CD4-positive, alpha-beta T cell treated with Interleukin-12 subunit alpha and Interleukin-12 subunit beta, for 1 hour (primary cell): ENCODE results near the gene CDC42BPG.
A peak's percentile ranks its signal among the peaks of the same experiment; 100 is the strongest.

ENCODE experiments used
- DNase-seq: peaks from one replicate; pipeline ENCODE4 v3.0.0-alpha.2; 2020

CDC42BPG gene

GRCh38 chr11:64878223-64878493 lies 33.7 kb upstream of the CDC42BPG start:
- DNase-seq: no peak

- no peak for DNase-seq
Observed at GRCh38 chr11:64877390-64878222, 33.2 kb upstream of the CDC42BPG start.

GRCh38 chr11:64876835-64877341 lies 32.4 kb upstream of the CDC42BPG start:
- no peak for DNase-seq

GRCh38 chr11:64876229-64876750 lies 31.8 kb upstream of the CDC42BPG start:
- DNase-seq: no peak

- no peak for DNase-seq
Observed at GRCh38 chr11:64875369-64876228, 31.1 kb upstream of the CDC42BPG start.

GRCh38 chr11:64874308-64875240 lies 30.1 kb upstream of the CDC42BPG start:
- DNase-seq: peak; percentile 63

- DNase-seq: no peak
Observed at GRCh38 chr11:64872790-64873488, 28.5 kb upstream of the CDC42BPG start.

- no peak for DNase-seq
Observed at GRCh38 chr11:64871492-64871891, 27.0 kb upstream of the CDC42BPG start.

- DNase-seq: no peak
Observed at GRCh38 chr11:64870893-64871466, 26.5 kb upstream of the CDC42BPG start.

- no peak for DNase-seq
Observed at GRCh38 chr11:64870176-64870892, 25.9 kb upstream of the CDC42BPG start.

GRCh38 chr11:64869571-64870175 lies 25.2 kb upstream of the CDC42BPG start:
- no peak for DNase-seq

- DNase-seq: peak; percentile 47
Observed at GRCh38 chr11:64868904-64869570, 24.6 kb upstream of the CDC42BPG start.

- DNase-seq: no peak
Observed at GRCh38 chr11:64867748-64868462, 23.5 kb upstream of the CDC42BPG start.

GRCh38 chr11:64866173-64866491 lies 21.7 kb upstream of the CDC42BPG start:
- peak; percentile 47 for DNase-seq

- DNase-seq: no peak
Observed at GRCh38 chr11:64865286-64866172, 21.1 kb upstream of the CDC42BPG start.

GRCh38 chr11:64864473-64865285 lies 20.2 kb upstream of the CDC42BPG start:
- DNase-seq: no peak

- DNase-seq: no peak
Observed at GRCh38 chr11:64864135-64864472, 19.7 kb upstream of the CDC42BPG start.
